Suprapubic skin (tissue), 4 donors: ENCODE results near the gene PIEZO1.

Source experiments
- POLR2A ChIP-seq, 2 donors: fragments of 450-650 bp; IDR thresholded peaks; one replicate each; pipeline ENCODE4 v1.6.1; 2017; ENCODE audit warnings: antibody characterized with exemption in 2 of 2, mild to moderate bottlenecking in 2 of 2, moderate library complexity in 2 of 2
- POLR2AphosphoS5 ChIP-seq, 3 donors: sonication (generic); formaldehyde crosslinking; IDR thresholded peaks; one replicate each; pipeline ENCODE4 v1.6.1; 2017; ENCODE audit warnings: antibody characterized with exemption in 3 of 3
- TF ChIP-seq, protein P1 (sequence below), 2 donors: fragments of 200-600 bp in 1 of 2; fragments of 450-650 bp in 1 of 2; sonication (generic) in 1 of 2; IDR thresholded peaks; one replicate each; pipeline ENCODE4 v1.5.1; 2016 to 2019; ENCODE audit warnings: antibody characterized with exemption in 2 of 2, mild to moderate bottlenecking in 1 of 2, moderate library complexity in 1 of 2

DNA sequence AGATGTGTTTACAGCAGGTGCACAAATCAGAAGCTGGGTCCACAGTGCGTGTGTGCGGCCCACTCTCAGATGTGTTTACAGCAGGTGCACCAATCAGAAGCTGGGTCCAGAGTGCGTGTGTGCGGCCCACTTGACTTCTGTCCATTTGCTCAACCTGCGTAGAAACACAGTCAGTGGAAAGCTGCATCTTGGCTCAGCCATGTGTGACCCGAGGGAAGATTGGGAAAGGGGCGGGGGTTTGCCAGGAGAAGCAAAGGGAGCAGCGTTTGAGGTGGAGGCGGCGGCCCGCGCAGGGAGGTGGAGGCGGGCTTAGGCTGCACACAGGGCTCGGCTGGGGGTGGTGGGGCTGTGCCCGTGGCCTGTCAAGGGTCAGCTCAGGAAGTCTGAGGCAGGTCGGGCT lies 74.5 kb downstream of the PIEZO1 start:
- TF ChIP-seq POLR2AphosphoS5 (IDR thresholded peaks at IDR 0.05), result no peak
- no peak for TF ChIP-seq POLR2A (IDR thresholded peaks at IDR 0.05)
- TF ChIP-seq, protein P1, sequence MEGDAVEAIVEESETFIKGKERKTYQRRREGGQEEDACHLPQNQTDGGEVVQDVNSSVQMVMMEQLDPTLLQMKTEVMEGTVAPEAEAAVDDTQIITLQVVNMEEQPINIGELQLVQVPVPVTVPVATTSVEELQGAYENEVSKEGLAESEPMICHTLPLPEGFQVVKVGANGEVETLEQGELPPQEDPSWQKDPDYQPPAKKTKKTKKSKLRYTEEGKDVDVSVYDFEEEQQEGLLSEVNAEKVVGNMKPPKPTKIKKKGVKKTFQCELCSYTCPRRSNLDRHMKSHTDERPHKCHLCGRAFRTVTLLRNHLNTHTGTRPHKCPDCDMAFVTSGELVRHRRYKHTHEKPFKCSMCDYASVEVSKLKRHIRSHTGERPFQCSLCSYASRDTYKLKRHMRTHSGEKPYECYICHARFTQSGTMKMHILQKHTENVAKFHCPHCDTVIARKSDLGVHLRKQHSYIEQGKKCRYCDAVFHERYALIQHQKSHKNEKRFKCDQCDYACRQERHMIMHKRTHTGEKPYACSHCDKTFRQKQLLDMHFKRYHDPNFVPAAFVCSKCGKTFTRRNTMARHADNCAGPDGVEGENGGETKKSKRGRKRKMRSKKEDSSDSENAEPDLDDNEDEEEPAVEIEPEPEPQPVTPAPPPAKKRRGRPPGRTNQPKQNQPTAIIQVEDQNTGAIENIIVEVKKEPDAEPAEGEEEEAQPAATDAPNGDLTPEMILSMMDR (IDR thresholded peaks at IDR 0.05), result no peak
